ENCODE results near the gene PUS3.

The PUS3 gene

DNA sequence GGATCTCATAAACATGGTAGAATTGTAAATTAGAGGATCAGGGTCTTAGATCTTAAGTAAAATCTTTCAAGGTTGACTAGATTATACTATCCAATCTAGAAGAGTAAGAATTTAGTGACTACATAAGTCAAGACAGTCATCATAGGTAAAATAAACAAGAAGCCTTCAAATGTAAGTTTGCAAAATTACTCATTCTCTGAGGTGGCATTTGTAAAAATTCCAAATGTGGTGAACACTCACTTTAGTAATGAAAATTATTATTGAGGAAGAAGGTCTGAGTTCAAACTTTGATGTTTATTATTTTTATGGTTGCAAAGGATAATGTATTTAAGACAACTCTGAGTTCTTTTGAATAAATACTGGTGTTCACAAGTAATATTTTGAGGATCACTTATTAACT, 10.9 kb downstream of the PUS3 start:
- H3K9ac ChIP-seq (ENCODE audit: low read length in 5 of 5): no peak overlapping the region
- H3K27me3 ChIP-seq (ENCODE audit: control insufficient read depth in 5 of 5, insufficient read depth in 4 of 5, low read length in 5 of 5): no peaks in the 10 kb centered on the region
- H3K4me1 ChIP-seq (ENCODE audit: control insufficient read depth in 5 of 5, insufficient read depth in 5 of 5, low read length in 5 of 5): peaks cover 0 to 14% (median 8%) of the 10 kb centered on the region in 5 donors
- H3K27ac ChIP-seq (ENCODE audit: low read depth, low read length): no peak overlapping the region
- no peaks in the 10 kb centered on the region for H3K9me3 ChIP-seq (ENCODE audit: control insufficient read depth in 5 of 5, low read length in 5 of 5)
- no peak overlapping the region for H3K4me3 ChIP-seq (ENCODE audit: low read depth in 1 of 5, low read length in 5 of 5)
- peaks cover 13 to 28% (median 23%) of the 10 kb centered on the region in 5 donors for H3K36me3 ChIP-seq (ENCODE audit: control insufficient read depth in 5 of 5, insufficient read depth in 5 of 5, low read length in 5 of 5)

DNA sequence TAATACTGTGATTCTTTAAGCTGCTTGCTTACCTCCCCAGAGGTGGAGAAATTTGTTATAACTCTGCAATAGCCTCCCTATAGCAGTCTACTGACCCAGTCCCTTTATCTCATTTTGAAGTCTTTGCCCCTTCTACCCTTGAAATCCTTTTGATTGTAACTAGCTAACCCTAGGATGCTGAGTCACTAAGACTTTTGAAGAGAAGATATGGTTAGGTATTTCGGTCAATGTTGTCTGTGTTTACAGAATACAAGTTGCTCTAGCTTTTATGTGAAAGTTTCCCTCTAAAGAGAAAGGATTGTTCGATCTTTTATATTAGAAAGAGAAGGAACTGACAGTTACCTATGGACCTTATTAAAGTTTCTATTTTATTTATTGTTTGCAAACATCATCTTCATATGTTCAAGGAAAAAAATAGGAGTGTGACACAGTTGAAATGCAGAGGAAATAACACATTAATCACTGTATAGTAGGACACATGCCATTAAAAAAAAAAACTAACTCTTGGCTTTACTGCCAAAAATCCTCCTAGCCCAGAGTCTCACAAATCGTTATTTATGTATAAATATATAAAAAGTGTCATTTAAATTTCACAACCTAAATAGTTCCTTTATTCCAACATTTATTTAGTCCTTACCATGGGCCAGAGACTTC, 12.4 kb downstream of the PUS3 start:
- peaks cover 10 to 25% (median 21%) of the 10 kb centered on the region in 5 donors for H3K36me3 ChIP-seq (ENCODE audit: control insufficient read depth in 5 of 5, insufficient read depth in 5 of 5, low read length in 5 of 5)
- no peaks in the 10 kb centered on the region for H3K9me3 ChIP-seq (ENCODE audit: control insufficient read depth in 5 of 5, low read length in 5 of 5)
- H3K4me3 ChIP-seq (ENCODE audit: low read depth in 1 of 5, low read length in 5 of 5): no peak overlapping the region
- H3K27ac ChIP-seq (ENCODE audit: low read depth, low read length): no peak overlapping the region
- H3K9ac ChIP-seq (ENCODE audit: low read length in 5 of 5): no peak overlapping the region
- H3K27me3 ChIP-seq (ENCODE audit: control insufficient read depth in 5 of 5, insufficient read depth in 4 of 5, low read length in 5 of 5): no peaks in the 10 kb centered on the region
- H3K4me1 ChIP-seq (ENCODE audit: control insufficient read depth in 5 of 5, insufficient read depth in 5 of 5, low read length in 5 of 5): peaks cover 0 to 24% (median 15%) of the 10 kb centered on the region in 5 donors

DNA sequence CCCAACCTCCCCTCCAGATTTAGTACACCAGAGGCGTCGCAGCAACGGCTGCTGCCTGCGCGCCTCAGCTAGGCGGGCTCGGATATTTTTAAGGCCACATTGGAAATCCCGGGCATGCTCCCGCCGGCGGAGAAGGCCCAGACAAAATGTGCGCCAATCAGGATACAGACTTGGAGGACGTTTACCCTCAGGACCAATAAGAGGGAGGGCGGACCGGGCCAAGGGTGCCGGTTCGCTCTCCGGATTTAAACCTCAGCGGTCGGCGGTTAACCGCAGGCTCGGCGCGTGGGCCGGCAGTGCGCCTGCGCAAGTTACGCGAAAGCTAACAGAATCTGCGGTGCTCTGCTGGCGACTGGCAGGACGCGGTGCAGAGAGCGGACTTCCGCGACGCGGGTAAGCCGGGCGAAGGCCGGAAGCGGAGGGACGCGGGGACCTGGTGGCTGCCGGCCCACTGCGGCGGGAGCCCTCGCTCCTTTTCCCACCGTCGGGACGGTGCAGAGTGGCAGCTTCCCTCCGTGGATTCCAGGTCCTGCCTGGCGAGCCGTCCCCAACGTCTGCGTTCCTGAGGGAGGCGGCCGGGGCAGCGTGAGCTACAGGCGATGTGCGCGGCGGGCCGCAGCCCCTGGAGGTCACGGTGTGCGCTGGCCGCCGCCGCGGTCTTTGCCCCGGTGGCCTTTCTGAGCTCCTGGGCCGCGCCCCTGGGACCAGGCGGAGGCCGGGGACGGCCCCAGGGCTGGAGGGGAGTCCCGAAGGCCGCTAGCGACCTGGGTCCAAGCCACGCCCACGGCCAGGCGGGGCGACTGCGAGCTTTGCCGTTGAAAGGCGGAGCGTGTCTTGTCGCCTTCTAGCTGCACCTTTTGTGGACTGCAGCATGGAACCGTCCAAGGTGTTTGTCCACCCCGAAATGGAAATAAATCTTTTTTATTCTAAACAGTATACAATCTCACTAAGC, 15.4 kb downstream of the PUS3 start, which contains the start of gene HYLS1:
TSS of gene HYLS1 (plus strand) at position 296 of the 952 bp plus-strand sequence. CDS start 11,701 bp downstream, outside the sequence.
- H3K36me3 ChIP-seq (ENCODE audit: control insufficient read depth in 5 of 5, insufficient read depth in 5 of 5, low read length in 5 of 5): peaks cover 0 to 8% (median 4%) of the 10 kb centered on the region in 5 donors

DNA sequence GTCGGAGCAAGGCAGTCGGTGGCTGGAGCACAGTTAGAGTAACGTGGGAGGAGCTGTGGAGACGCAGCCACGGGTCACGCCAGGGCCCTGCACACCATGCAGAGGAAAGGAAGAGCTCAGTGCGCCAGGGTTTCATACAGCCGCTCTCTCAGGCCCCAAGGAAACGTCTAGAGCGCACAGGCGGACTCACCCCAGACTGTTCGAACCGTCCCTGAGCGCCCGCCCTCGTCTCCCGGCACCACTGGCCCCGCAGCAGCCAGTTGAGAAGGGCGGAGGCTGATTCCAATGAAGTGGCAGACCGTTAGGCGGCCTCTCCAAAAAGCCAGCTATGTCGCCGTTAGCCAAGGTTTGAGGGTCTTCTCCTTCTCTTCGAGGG, 16.0 kb downstream of the PUS3 start:
- no peaks in the 10 kb centered on the region for H3K9me3 ChIP-seq (ENCODE audit: control insufficient read depth in 5 of 5, low read length in 5 of 5)
- peaks cover 0 to 6% (median 0%) of the 10 kb centered on the region in 5 donors for H3K36me3 ChIP-seq (ENCODE audit: control insufficient read depth in 5 of 5, insufficient read depth in 5 of 5, low read length in 5 of 5)
- peak overlapping the region in 4 of 5 donors; percentile 71 to 91 (median 83) for H3K9ac ChIP-seq (ENCODE audit: low read length in 5 of 5)
- H3K27ac ChIP-seq (ENCODE audit: low read depth, low read length): peak overlapping the region; percentile 97
- peak overlapping the region; percentile 55 to 95 (median 83) for H3K4me3 ChIP-seq (ENCODE audit: low read depth in 1 of 5, low read length in 5 of 5)
- H3K4me1 ChIP-seq (ENCODE audit: control insufficient read depth in 5 of 5, insufficient read depth in 5 of 5, low read length in 5 of 5): peaks cover 0 to 24% (median 15%) of the 10 kb centered on the region in 5 donors
- H3K27me3 ChIP-seq (ENCODE audit: control insufficient read depth in 5 of 5, insufficient read depth in 4 of 5, low read length in 5 of 5): no peaks in the 10 kb centered on the region

More for the DNA sequence above, 15.4 kb downstream of the PUS3 start, which contains the start of gene HYLS1:
- peaks cover 0 to 24% (median 15%) of the 10 kb centered on the region in 5 donors for H3K4me1 ChIP-seq (ENCODE audit: control insufficient read depth in 5 of 5, insufficient read depth in 5 of 5, low read length in 5 of 5)
- peak within 1 kb of the TSS; percentile 72 to 95 (median 83) for H3K4me3 ChIP-seq (ENCODE audit: low read depth in 1 of 5, low read length in 5 of 5)
- peak within 1 kb of the TSS; percentile 97 for H3K27ac ChIP-seq (ENCODE audit: low read depth, low read length)
- no peaks in the 10 kb centered on the region for H3K9me3 ChIP-seq (ENCODE audit: control insufficient read depth in 5 of 5, low read length in 5 of 5)
- peak within 1 kb of the TSS; percentile 63 to 97 (median 91) for H3K9ac ChIP-seq (ENCODE audit: low read length in 5 of 5)
- no peaks in the 10 kb centered on the region for H3K27me3 ChIP-seq (ENCODE audit: control insufficient read depth in 5 of 5, insufficient read depth in 4 of 5, low read length in 5 of 5)

DNA sequence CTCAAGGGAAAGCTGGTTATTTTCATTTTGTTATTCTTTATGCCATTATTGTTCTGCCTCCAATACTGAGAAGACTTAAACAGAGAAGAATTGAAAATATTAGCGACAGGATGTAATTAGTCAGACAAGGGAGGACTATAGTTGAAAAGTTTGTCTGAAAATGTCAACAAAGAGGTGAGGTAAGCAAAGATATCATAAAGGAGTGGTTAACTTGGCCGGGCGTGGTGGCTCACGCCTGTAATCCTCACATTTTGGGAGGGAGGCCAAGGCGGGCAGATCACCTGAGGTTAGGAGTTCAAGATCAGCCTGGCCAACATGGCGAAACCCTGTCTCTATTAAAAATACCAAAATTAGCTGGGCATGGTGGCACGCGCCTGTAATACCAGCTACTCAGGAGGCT, 19.6 kb downstream of the PUS3 start:
- no peak overlapping the region for H3K27ac ChIP-seq (ENCODE audit: low read depth, low read length)
- H3K36me3 ChIP-seq (ENCODE audit: control insufficient read depth in 5 of 5, insufficient read depth in 5 of 5, low read length in 5 of 5): no peaks in the 10 kb centered on the region
- H3K27me3 ChIP-seq (ENCODE audit: control insufficient read depth in 5 of 5, insufficient read depth in 4 of 5, low read length in 5 of 5): no peaks in the 10 kb centered on the region
- H3K4me3 ChIP-seq (ENCODE audit: low read depth in 1 of 5, low read length in 5 of 5): no peak overlapping the region
- no peaks in the 10 kb centered on the region for H3K9me3 ChIP-seq (ENCODE audit: control insufficient read depth in 5 of 5, low read length in 5 of 5)
- peaks cover 0 to 19% (median 10%) of the 10 kb centered on the region in 5 donors for H3K4me1 ChIP-seq (ENCODE audit: control insufficient read depth in 5 of 5, insufficient read depth in 5 of 5, low read length in 5 of 5)
- H3K9ac ChIP-seq (ENCODE audit: low read length in 5 of 5): no peak overlapping the region

DNA sequence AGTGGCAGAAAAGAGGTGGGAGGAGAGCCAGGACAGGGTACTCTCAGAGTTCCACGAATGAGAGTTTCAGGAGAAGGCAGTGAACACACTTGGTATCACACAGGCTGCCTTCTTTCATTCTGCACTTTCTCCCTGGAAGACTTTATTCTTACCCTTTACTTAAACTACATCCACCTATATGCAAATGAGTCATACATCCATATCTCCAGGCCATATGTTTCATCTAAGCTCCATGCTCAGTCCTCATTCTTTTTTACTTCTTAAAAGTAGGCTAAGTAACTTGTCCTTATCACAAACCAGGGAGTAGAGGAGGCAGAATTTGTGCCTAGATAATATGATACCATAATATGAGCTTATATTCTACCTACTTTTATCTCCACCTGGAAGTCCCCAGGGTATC, 21.7 kb downstream of the PUS3 start:
- Histone ChIP-seq H3K27ac (ENCODE audit: low read depth, low read length) (no peak overlapping the region), H3K9ac (ENCODE audit: low read length in 5 of 5) (no peak overlapping the region), H3K36me3 (ENCODE audit: control insufficient read depth in 5 of 5, insufficient read depth in 5 of 5, low read length in 5 of 5) (no peaks in the 10 kb centered on the region), H3K4me3 (ENCODE audit: low read depth in 1 of 5, low read length in 5 of 5) (no peak overlapping the region), H3K27me3 (ENCODE audit: control insufficient read depth in 5 of 5, insufficient read depth in 4 of 5, low read length in 5 of 5) (no peaks in the 10 kb centered on the region), H3K9me3 (ENCODE audit: control insufficient read depth in 5 of 5, low read length in 5 of 5) (no peaks in the 10 kb centered on the region), H3K4me1 (ENCODE audit: control insufficient read depth in 5 of 5, insufficient read depth in 5 of 5, low read length in 5 of 5) (peaks cover 0 to 2% (median under 1%) of the 10 kb centered on the region in 5 donors)

DNA sequence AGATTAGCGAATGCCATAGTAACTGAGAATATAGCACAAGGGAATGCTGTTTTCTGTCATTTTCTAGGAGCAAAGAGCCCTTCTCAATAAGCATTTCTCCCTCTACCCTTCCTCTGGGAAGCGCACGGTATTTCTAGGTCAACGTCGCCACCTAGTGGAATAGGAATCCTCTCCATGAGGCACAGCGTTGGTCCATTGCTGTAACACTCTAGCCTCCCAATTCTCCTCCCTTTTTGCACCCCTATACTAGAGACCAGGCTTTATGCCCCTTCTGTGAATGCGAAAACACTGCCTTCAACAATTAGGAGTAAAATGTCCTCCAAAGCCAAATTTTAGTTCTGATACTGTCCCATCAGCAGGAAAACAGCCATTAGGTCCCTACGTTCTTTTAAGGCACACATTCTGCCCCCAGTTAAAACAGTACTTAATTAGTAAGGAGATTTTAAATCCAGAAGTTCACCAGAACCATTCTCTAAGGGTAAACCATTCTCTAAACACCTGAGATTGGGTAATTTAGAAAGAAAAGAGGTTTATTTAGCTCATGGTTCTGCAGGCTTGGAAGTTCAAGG, 28.4 kb downstream of the PUS3 start:
- Histone ChIP-seq H3K36me3 (ENCODE audit: control insufficient read depth in 5 of 5, insufficient read depth in 5 of 5, low read length in 5 of 5) (no peaks in the 10 kb centered on the region), H3K9ac (ENCODE audit: low read length in 5 of 5) (no peak overlapping the region), H3K27ac (ENCODE audit: low read depth, low read length) (no peak overlapping the region), H3K4me1 (ENCODE audit: control insufficient read depth in 5 of 5, insufficient read depth in 5 of 5, low read length in 5 of 5) (peaks cover 0 to 6% (median 2%) of the 10 kb centered on the region in 5 donors), H3K27me3 (ENCODE audit: control insufficient read depth in 5 of 5, insufficient read depth in 4 of 5, low read length in 5 of 5) (no peaks in the 10 kb centered on the region), H3K9me3 (ENCODE audit: control insufficient read depth in 5 of 5, low read length in 5 of 5) (no peaks in the 10 kb centered on the region), H3K4me3 (ENCODE audit: low read depth in 1 of 5, low read length in 5 of 5) (peak overlapping the region in 2 of 5 donors; percentile 12 to 42)

DNA sequence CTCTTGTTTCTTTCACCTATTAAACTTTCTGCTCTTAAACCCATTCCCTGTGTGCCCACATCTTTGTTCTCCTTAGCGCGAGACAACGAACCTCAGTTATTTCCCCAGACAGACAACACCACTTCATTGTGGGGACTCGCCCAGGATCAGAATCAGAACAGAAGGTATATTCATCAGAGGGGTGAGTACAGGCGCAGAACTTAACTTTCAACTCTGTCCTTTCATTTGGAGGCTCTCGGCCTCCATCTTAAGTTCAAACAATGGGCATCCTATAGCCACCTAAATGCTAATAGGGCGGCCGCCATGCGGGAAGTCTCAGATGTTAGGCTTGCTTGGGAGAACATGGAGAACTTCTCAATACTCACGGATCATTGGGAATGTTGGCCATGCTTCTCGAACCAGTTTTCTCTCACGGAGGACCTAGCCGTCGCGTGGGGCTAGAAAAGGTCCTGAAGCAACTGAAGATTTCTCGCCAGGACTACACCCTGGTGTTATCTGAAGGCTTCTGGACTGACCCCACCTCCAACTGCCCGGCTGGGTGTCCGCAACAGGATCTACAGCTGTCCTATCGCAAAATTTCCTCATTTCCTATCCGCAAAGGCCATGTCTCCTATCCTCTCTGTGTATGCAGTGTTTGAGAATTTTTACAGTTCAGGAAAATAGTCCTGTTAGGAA, 29.0 kb downstream of the PUS3 start:
- no peak overlapping the region for H3K9ac ChIP-seq (ENCODE audit: low read length in 5 of 5)

DNA sequence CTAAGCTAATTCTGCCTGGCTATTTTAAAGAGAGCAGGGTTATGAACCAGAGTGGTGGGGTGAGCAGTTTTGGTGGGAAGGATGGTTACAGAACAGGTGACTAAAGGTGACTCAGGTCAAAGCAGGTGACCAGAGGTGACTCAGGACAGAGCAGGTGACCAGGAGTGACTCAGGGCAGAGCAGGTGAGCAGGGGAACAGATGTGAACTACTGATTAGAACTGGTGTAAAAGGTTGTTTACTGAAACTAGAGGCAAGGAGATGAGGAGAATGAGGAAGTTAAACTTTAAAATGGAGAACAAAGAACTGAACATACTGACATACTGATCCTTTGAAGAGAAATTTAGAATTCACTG, 30.9 kb downstream of the PUS3 start:
- Histone ChIP-seq H3K9ac (ENCODE audit: low read length in 5 of 5) (no peak overlapping the region), H3K27me3 (ENCODE audit: control insufficient read depth in 5 of 5, insufficient read depth in 4 of 5, low read length in 5 of 5) (no peaks in the 10 kb centered on the region)

More for the DNA sequence above, 29.0 kb downstream of the PUS3 start:
- H3K9me3 ChIP-seq (ENCODE audit: control insufficient read depth in 5 of 5, low read length in 5 of 5): no peaks in the 10 kb centered on the region
- no peaks in the 10 kb centered on the region for H3K36me3 ChIP-seq (ENCODE audit: control insufficient read depth in 5 of 5, insufficient read depth in 5 of 5, low read length in 5 of 5)
- H3K4me3 ChIP-seq (ENCODE audit: low read depth in 1 of 5, low read length in 5 of 5): peak overlapping the region in 2 of 5 donors; percentile 12 to 42
- H3K27me3 ChIP-seq (ENCODE audit: control insufficient read depth in 5 of 5, insufficient read depth in 4 of 5, low read length in 5 of 5): no peaks in the 10 kb centered on the region
- H3K4me1 ChIP-seq (ENCODE audit: control insufficient read depth in 5 of 5, insufficient read depth in 5 of 5, low read length in 5 of 5): peaks cover 0 to 6% (median 2%) of the 10 kb centered on the region in 5 donors
- no peak overlapping the region for H3K27ac ChIP-seq (ENCODE audit: low read depth, low read length)

More for the DNA sequence above, 30.9 kb downstream of the PUS3 start:
- H3K27ac ChIP-seq (ENCODE audit: low read depth, low read length): no peak overlapping the region
- no peak overlapping the region for H3K4me3 ChIP-seq (ENCODE audit: low read depth in 1 of 5, low read length in 5 of 5)
- H3K36me3 ChIP-seq (ENCODE audit: control insufficient read depth in 5 of 5, insufficient read depth in 5 of 5, low read length in 5 of 5): no peaks in the 10 kb centered on the region
- H3K4me1 ChIP-seq (ENCODE audit: control insufficient read depth in 5 of 5, insufficient read depth in 5 of 5, low read length in 5 of 5): peaks cover 0 to 6% (median 2%) of the 10 kb centered on the region in 5 donors
- no peaks in the 10 kb centered on the region for H3K9me3 ChIP-seq (ENCODE audit: control insufficient read depth in 5 of 5, low read length in 5 of 5)

Data from subcutaneous abdominal adipose tissue (tissue), 5 donors.